OCI-LY3 (cell line): ENCODE results near the gene BRAF.

Experiments used
- H2AFZ ChIP-seq: fragments of 200-600, 300-600 bp; shearing (Covaris generic); 2 replicates; pipeline ENCODE4 v1.6.0; 2014; ENCODE audit warnings: antibody characterized with exemption, low read depth, low read length
- H3K27ac ChIP-seq: fragments of 200-600, 300-600 bp; sonication (generic); 2 replicates; pipeline ENCODE4 v1.5.1; 2014; ENCODE audit warnings: mild to moderate bottlenecking, low read length, moderate library complexity, mixed read lengths
- H3K27me3 ChIP-seq: fragments of 200-600, 300-600 bp; sonication (generic); 2 replicates; pipeline ENCODE4 v1.6.1; 2014; ENCODE audit warnings: low read depth, low read length, mixed read lengths
- H3K36me3 ChIP-seq: fragments of 200-600, 300-600 bp; sonication (generic); replicated peaks from 2 replicates; pipeline ENCODE3; 2014; ENCODE audit warnings: low read depth, low read length, mixed read lengths
- H3K4me1 ChIP-seq: fragments of 300-600, 200-600 bp; sonication (generic); 2 replicates; pipeline ENCODE4 v1.6.1; 2014; ENCODE audit warnings: low read length, mixed read lengths
- H3K4me2 ChIP-seq: fragments of 200-600, 300-600 bp; sonication (generic); 2 replicates; pipeline ENCODE4 v1.6.1; 2014; ENCODE audit warnings: low read length, mixed read lengths
- H3K4me3 ChIP-seq: fragments of 300-600, 200-600 bp; sonication (generic); 2 replicates; pipeline ENCODE4 v1.5.1; 2014; ENCODE audit warnings: antibody characterized with exemption, mild to moderate bottlenecking, low read length, moderate library complexity
- H3K79me2 ChIP-seq: fragments of 300-600, 200-600 bp; shearing (Covaris generic); 2 replicates; pipeline ENCODE4 v1.6.1; 2014; ENCODE audit warnings: mild to moderate bottlenecking, low read length, mixed read lengths
- H3K9ac ChIP-seq: fragments of 300-600, 200-600 bp; shearing (Covaris generic); 2 replicates; pipeline ENCODE4 v1.6.0; 2014; ENCODE audit warnings: mild to moderate bottlenecking, low read length, moderate library complexity
- H3K9me3 ChIP-seq: fragments of 200-600, 300-600 bp; shearing (Covaris generic); 2 replicates; pipeline ENCODE4 v1.6.1; 2014; ENCODE audit warnings: low read length, mixed read lengths; ENCODE audit not compliant: insufficient read depth
- H4K20me1 ChIP-seq: fragments of 200-600, 300-600 bp; sonication (generic); 2 replicates; pipeline ENCODE4 v1.6.1; 2016; ENCODE audit warnings: low read length, mixed read lengths; ENCODE audit not compliant: insufficient read depth
- CTCF ChIP-seq: fragments of 200-600, 300-600 bp; sonication (generic); IDR thresholded peaks from 2 replicates; pipeline ENCODE4 v1.5.1; 2014; ENCODE audit warnings: antibody characterized with exemption, low read length, low read depth
- EZH2phosphoT487 ChIP-seq: fragments of 200-600 bp; shearing (Covaris generic); IDR thresholded peaks from 2 replicates; pipeline ENCODE4 v1.6.1; 2018; ENCODE audit warnings: antibody characterized with exemption, mixed run types, low read depth

The BRAF gene

GRCh38 chr7:140909476-140910161, 15.1 kb downstream of the BRAF start:
- H4K20me1 ChIP-seq, result peaks cover 39% of the 10 kb centered on the region
- peaks cover 33% of the 10 kb centered on the region for H3K4me1 ChIP-seq
- H3K4me2 ChIP-seq, result no peak overlapping the region
- H3K27ac ChIP-seq, result no peak overlapping the region
- H2AFZ ChIP-seq, result no peak overlapping the region
- no peak overlapping the region for H3K9ac ChIP-seq
- no peaks in the 10 kb centered on the region for H3K27me3 ChIP-seq
- H3K4me3 ChIP-seq, result no peak overlapping the region
- H3K9me3 ChIP-seq, result no peaks in the 10 kb centered on the region
- peaks cover 91% of the 10 kb centered on the region for H3K79me2 ChIP-seq
- peaks cover 19% of the 10 kb centered on the region for H3K36me3 ChIP-seq
- TF ChIP-seq EZH2phosphoT487, result no peak
- TF ChIP-seq CTCF, result no peak

- peaks cover 30% of the 10 kb centered on the region for H4K20me1 ChIP-seq
- no peaks in the 10 kb centered on the region for H3K27me3 ChIP-seq
- no peak overlapping the region for H3K9ac ChIP-seq
- peaks cover 30% of the 10 kb centered on the region for H3K36me3 ChIP-seq
- H3K4me1 ChIP-seq, result peaks cover 34% of the 10 kb centered on the region
- peaks cover 10% of the 10 kb centered on the region; the same call in 1 of the 2 replicates for H3K9me3 ChIP-seq
- no peak overlapping the region for H2AFZ ChIP-seq
- no peak overlapping the region for H3K4me2 ChIP-seq
- H3K4me3 ChIP-seq, result no peak overlapping the region
- H3K27ac ChIP-seq, result no peak overlapping the region
- H3K79me2 ChIP-seq, result peaks cover 92% of the 10 kb centered on the region
- TF ChIP-seq EZH2phosphoT487, result no peak
- no peak for TF ChIP-seq CTCF
Observed at GRCh38 chr7:140908361-140908760, 16.4 kb downstream of the BRAF start.

- Histone ChIP-seq H3K9me3 (peaks cover 14% of the 10 kb centered on the region; the same call in 1 of the 2 replicates), H3K27ac (peak overlapping the region; percentile 96), H3K36me3 (peaks cover 30% of the 10 kb centered on the region), H4K20me1 (no peaks in the 10 kb centered on the region), H3K4me1 (peaks cover 62% of the 10 kb centered on the region), H3K9ac (no peak overlapping the region), H3K27me3 (no peaks in the 10 kb centered on the region), H3K4me2 (no peak overlapping the region), H3K4me3 (no peak overlapping the region), H2AFZ (no peak overlapping the region), H3K79me2 (peaks cover 83% of the 10 kb centered on the region)
- TF ChIP-seq CTCF (no peak), EZH2phosphoT487 (no peak)
Observed at GRCh38 chr7:140903741-140904480, 20.8 kb downstream of the BRAF start.

- Histone ChIP-seq H4K20me1 (peaks cover 5% of the 10 kb centered on the region; the same call in 1 of the 2 replicates), H3K4me1 (peaks cover 64% of the 10 kb centered on the region)
Observed at GRCh38 chr7:140902303-140902953, 22.3 kb downstream of the BRAF start.

More at GRCh38 chr7:140902303-140902953, 22.3 kb downstream of the BRAF start:
- no peak for TF ChIP-seq EZH2phosphoT487
- no peak for TF ChIP-seq CTCF
- Histone ChIP-seq H3K27ac (peak overlapping the region; percentile 96), H3K79me2 (peaks cover 80% of the 10 kb centered on the region), H3K27me3 (no peaks in the 10 kb centered on the region), H3K36me3 (peaks cover 28% of the 10 kb centered on the region), H3K4me3 (peak overlapping the region; percentile 51), H3K4me2 (peak overlapping the region; percentile 80), H3K9ac (peak overlapping the region; percentile 63), H2AFZ (no peak overlapping the region), H3K9me3 (peaks cover 14% of the 10 kb centered on the region; the same call in 1 of the 2 replicates)
